Effector memory CD8-positive, alpha-beta T cell (primary cell): Measurements from ENCODE around the gene JAKMIP3.

ENCODE experiments used
- ATAC-seq: fragments of 150-1000 bp; cut with Tn5 transposase; replicated peaks from 2 replicates; pipeline ENCODE4 v1.10.0; 2021; ENCODE audit warnings: mild to moderate bottlenecking, moderate library complexity
- DNase-seq, 3 experiments: peaks; one replicate each; pipeline ENCODE4 v3.0.0; 2021
- H3K27ac Mint-ChIP-seq, 2 donors: one replicate each; pipeline ENCODE4 v1.8.0; 2022; ENCODE audit warnings: mild to moderate bottlenecking in 2 of 2, mixed read lengths in 2 of 2, moderate library complexity in 2 of 2
- H3K27me3 Mint-ChIP-seq, 2 donors: one replicate each; pipeline ENCODE4 v1.8.0; 2022; ENCODE audit warnings: mixed read lengths in 2 of 2
- H3K36me3 Mint-ChIP-seq: one replicate; pipeline ENCODE4 v1.8.0; 2022; ENCODE audit warnings: mild to moderate bottlenecking, moderate library complexity, mixed read lengths; ENCODE audit not compliant: insufficient read depth
- H3K4me1 Mint-ChIP-seq, 2 donors: one replicate each; pipeline ENCODE4 v1.8.0; 2022; ENCODE audit warnings: low read depth in 2 of 2, mixed read lengths in 2 of 2
- H3K4me3 Mint-ChIP-seq, 2 donors: one replicate each; pipeline ENCODE4 v1.8.0; 2022; ENCODE audit warnings: mild to moderate bottlenecking in 2 of 2, mixed read lengths in 2 of 2, moderate library complexity in 2 of 2
- H3K9me3 Mint-ChIP-seq, 2 donors: one replicate each; pipeline ENCODE4 v1.8.0; 2022; ENCODE audit warnings: mixed read lengths in 2 of 2
- total RNA-seq, 9 experiments: gene quantifications; one replicate each; lab custom pipeline; 2026; lab: John Stamatoyannopoulos, UW

The JAKMIP3 gene
- total RNA-seq, result 0.17 to 4.3 (median 1.8) reads per million in 9 experiments

DNA sequence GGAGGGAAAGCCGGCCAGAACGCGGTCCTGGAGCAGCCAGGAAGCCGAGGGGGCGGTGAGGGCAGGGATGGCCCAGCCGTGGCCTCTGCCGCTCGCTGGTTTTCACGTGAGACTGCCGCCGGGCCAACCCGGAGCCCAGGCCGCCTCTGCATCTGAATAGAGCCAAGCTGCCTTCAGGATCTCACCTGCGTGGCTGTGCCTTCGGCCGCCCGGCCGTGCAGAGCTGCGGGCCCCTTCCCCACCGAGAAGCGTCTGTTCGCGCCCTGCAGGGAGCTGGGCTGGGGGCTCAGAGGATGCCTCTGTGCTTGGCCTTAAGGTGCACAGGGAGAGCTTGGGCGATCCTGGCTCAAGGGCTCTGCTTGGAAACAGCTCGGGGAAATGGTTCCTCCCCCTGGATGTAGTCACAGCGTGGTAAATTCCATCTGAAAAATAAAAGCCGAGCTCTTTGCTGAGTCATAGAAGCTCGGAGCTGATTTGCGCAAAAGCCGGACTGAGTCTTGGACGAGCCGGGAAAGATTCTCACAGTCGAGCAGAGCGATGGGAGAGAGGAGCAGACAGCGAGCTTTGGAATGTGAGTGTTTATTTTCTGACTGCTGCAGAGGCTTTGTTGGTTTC is at the start of gene JAKMIP3:
TSS of gene JAKMIP3 (plus strand) at position 456 of the 615 bp plus-strand sequence. CDS start 38,863 bp downstream, outside the sequence.
- DNase-seq, result no peak
- peak within 1 kb of the TSS; percentile 63 to 77 for H3K4me3 Mint-ChIP-seq
- no peak within 1 kb of the TSS for H3K27ac Mint-ChIP-seq
- H3K36me3 Mint-ChIP-seq, result peaks cover 3% of the 10 kb centered on the region
- peaks cover 28 to 62% of the 10 kb centered on the region in 2 donors for H3K27me3 Mint-ChIP-seq
- H3K9me3 Mint-ChIP-seq, result no peaks in the 10 kb centered on the region
- H3K4me1 Mint-ChIP-seq, result peaks cover 0 to 9% of the 10 kb centered on the region in 2 donors
- no peak for ATAC-seq

DNA sequence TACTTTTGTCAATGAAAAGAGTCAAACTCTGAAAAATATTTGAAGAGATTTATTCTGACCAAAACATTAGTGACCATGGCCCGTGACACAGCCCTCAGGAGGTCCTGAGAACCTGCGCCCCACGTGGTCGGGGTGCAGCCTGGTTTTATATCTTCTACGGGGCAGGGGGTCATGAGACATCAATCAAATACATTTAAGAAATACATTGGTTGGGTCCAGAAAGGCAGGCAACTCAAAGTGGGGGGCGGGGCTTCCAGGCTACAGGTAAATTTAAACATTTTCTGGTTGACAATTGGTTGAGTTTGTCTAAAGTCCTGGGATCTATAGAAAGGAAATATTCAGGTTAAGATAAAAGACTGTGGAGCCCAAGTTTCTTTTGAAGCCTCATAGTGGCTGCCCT is 49.2 kb upstream of the JAKMIP3 start:
- H3K36me3 Mint-ChIP-seq, result no peaks in the 10 kb centered on the region
- H3K27me3 Mint-ChIP-seq, result peaks cover 0 to 9% of the 10 kb centered on the region in 2 donors
- no peaks in the 10 kb centered on the region for H3K9me3 Mint-ChIP-seq
- no peak for ATAC-seq
- no peak overlapping the region for H3K4me3 Mint-ChIP-seq
- no peak for DNase-seq
- H3K27ac Mint-ChIP-seq, result no peak overlapping the region
- H3K4me1 Mint-ChIP-seq, result peaks cover 0 to 1% of the 10 kb centered on the region in 2 donors

DNA sequence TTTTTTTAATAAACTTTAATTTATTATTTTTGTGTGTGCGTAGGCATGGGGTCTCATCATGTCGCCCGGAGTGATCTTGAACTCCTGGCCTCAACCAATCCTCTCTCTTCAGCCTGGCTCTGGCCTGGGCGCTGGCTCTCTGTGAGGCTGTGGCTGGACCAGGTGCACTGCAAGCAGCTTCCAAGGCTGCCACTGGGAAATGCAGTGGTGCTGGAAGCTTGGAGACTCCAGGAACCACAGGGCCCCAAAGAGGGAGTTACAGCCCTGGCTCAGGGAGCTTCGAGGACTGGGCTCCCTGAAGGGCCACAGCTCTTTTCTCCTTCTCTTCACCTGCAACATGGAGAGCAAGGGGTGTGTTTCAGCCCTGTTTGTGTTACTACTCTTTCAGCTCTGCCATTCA is 47.3 kb upstream of the JAKMIP3 start:
- Mint-ChIP-seq H3K4me3 (no peak overlapping the region), H3K36me3 (no peaks in the 10 kb centered on the region), H3K9me3 (no peaks in the 10 kb centered on the region), H3K27me3 (peaks cover 5 to 17% of the 10 kb centered on the region in 2 donors), H3K4me1 (peaks cover 6 to 7% of the 10 kb centered on the region in 2 donors), H3K27ac (no peak overlapping the region)
- DNase-seq (no peak), ATAC-seq (no peak)

DNA sequence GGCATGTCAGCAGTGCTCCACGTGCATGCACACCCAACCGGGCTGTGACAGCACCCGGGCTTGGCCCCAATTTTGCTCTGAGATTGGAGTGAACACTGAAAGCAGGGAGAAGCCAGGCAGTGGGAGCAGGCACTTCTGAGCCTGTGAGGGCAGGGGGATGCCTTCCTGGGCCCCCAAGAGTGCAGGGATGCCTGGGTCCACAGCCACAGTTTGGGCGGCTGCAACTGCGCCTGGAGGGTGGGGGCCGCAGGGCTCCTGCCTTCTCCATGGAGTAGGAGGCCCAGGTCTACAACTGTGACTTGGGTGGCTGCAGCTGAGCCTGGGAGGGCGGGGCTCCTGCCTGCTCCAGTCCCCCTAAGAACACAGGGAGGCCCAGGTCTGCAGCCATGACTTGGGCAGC is 46.4 kb upstream of the JAKMIP3 start:
- H3K27ac Mint-ChIP-seq, result no peak overlapping the region
- peaks cover 10 to 26% of the 10 kb centered on the region in 2 donors for H3K27me3 Mint-ChIP-seq
- DNase-seq (no peak), ATAC-seq (no peak)
- no peak overlapping the region for H3K4me3 Mint-ChIP-seq
- no peaks in the 10 kb centered on the region for H3K9me3 Mint-ChIP-seq
- H3K36me3 Mint-ChIP-seq, result no peaks in the 10 kb centered on the region
- H3K4me1 Mint-ChIP-seq, result peaks cover 6 to 7% of the 10 kb centered on the region in 2 donors

DNA sequence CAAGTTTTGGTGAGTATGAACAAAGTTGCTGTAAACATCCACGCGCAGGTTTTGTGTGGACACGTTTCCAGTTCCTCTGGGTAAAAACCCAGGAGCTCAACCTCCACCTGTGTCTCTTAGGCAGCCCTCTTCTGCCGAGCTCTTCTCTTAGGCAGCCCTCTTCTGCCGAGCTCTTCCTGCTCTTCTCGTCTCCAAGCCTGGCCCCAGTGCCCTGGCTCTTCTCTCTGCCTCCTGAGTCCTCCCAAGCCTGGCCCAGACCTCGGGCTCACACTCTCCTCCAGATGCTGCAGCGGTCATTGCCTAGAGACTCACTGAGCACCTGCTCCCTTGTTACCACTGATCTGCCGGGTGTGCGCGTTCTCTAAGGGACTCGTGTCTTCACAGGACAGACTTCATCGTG is 45.3 kb upstream of the JAKMIP3 start:
- peaks cover 6 to 7% of the 10 kb centered on the region in 2 donors for H3K4me1 Mint-ChIP-seq
- peaks cover 17 to 36% of the 10 kb centered on the region in 2 donors for H3K27me3 Mint-ChIP-seq
- no peak overlapping the region for H3K4me3 Mint-ChIP-seq

DNA sequence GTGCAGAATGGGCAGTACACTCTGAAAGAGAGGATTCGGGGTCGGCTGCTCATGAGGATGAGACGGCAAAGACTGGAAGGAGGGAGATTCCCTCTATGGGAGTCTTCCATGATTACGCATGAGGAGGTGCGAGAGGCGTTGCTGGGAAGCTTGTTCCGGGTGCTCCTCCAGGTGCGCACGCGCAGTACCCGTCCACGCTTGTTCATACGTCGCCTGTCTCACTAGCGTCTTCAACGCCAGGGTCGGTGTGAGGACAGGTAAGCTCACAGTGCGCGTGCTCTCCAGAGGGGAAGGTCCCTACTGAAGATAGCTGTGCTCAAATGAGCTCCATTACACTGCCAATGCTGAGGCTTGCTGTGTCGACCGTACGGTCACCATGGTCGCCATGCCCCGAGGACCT is 44.7 kb upstream of the JAKMIP3 start:
- no peak overlapping the region for H3K4me3 Mint-ChIP-seq
- no peaks in the 10 kb centered on the region for H3K36me3 Mint-ChIP-seq
- no peaks in the 10 kb centered on the region for H3K9me3 Mint-ChIP-seq
- no peak overlapping the region for H3K27ac Mint-ChIP-seq
- H3K4me1 Mint-ChIP-seq, result peaks cover 6 to 7% of the 10 kb centered on the region in 2 donors
- DNase-seq (no peak), ATAC-seq (no peak)
- peaks cover 20 to 42% of the 10 kb centered on the region in 2 donors for H3K27me3 Mint-ChIP-seq

More for the DNA sequence above, 45.3 kb upstream of the JAKMIP3 start:
- no peak for DNase-seq
- no peak overlapping the region for H3K27ac Mint-ChIP-seq
- no peaks in the 10 kb centered on the region for H3K9me3 Mint-ChIP-seq
- no peaks in the 10 kb centered on the region for H3K36me3 Mint-ChIP-seq
- no peak for ATAC-seq

DNA sequence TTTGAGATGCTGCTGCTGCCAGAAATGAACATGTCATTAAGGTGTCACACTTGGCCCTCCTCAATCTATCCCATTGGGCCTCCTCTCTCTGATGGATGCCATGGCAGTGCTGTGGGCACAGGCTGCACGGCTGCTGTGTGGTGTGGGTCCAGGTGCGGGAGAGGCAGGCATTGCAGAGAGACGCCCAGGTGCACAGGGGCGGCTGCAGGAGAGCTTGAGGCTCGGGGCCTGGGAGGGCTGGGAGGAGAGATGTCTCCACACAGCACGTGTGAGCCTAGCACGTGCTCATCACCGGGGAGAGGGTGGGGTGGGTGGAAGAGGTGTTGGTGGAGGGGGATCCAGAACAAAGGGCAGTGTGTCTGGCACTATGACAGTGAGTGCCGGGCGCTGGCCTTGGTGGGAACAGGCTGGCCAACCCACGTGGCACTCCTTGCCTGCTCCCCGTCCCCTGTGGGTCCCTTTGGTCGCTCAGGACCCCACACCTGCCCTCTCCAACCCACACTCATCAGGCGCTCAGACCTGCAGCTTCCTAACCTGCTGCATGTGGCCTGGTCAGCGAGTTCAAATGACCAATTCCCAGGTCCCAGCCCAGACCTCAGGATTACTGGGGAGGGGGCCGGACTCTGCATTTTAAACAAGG is 44.1 kb upstream of the JAKMIP3 start:
- DNase-seq (no peak), ATAC-seq (no peak)
- no peaks in the 10 kb centered on the region for H3K9me3 Mint-ChIP-seq
- H3K36me3 Mint-ChIP-seq, result no peaks in the 10 kb centered on the region
- no peak overlapping the region for H3K4me3 Mint-ChIP-seq
- H3K27me3 Mint-ChIP-seq, result peaks cover 24 to 48% of the 10 kb centered on the region in 2 donors
- H3K27ac Mint-ChIP-seq, result no peak overlapping the region
- H3K4me1 Mint-ChIP-seq, result peaks cover 6 to 7% of the 10 kb centered on the region in 2 donors

DNA sequence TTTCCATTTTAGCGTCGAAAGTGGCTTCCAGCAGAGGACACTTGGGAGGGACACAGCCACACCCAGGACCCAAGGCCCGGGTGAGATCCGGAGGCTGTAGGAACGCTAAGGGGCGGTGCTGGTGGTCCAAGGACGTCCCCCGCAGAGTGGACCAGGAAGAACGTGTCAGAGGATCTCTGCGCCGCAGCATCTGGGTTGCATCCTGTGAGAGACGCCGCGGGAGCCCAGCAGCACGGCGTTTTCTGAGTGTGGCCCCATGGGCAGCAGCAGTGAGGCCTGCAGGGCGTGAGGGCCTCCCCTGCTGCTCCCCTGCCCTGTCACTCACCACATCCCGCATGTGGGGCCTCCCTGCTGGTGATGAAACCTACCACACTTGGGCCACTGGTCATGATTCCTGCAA is 43.5 kb upstream of the JAKMIP3 start:
- Mint-ChIP-seq H3K27me3 (peaks cover 30 to 54% of the 10 kb centered on the region in 2 donors), H3K4me1 (peaks cover 6 to 7% of the 10 kb centered on the region in 2 donors), H3K4me3 (no peak overlapping the region), H3K27ac (no peak overlapping the region), H3K9me3 (no peaks in the 10 kb centered on the region), H3K36me3 (no peaks in the 10 kb centered on the region)
- ATAC-seq (no peak), DNase-seq (no peak)

DNA sequence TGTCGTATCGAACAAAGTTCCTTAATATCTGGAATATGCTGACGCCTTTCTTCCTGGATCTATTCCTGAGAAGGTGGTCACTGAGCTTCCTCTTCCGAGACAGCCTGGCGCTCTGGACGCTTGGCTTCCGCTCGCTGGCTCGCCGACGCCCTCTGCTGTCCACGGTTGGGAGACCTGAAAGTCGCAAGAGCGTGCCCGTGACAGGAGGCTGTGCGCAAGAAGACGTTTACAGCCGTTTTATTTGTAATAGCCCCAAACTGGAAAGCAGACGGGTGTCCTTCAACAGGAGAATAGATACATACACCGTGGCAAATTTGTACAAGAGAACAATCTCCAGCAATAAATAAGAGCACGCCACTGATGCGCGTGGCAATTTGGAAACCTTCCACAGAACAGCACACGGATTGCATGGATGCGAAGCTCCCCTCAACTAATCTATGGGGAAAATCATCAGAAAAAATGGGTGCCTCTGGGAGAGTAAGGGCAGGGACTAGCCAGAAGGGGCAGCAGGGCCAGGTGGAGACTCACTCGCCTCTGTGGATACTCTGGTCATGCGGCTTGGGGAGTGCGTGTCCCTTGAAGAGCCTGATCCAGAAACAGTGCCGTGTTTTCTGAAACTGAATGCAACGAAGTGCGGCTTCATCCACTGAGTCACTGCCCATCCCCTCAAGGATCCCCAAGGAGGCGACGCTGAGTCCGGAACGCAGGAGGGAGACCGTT is 42.5 kb upstream of the JAKMIP3 start:
- H3K4me3 Mint-ChIP-seq, result no peak overlapping the region

DNA sequence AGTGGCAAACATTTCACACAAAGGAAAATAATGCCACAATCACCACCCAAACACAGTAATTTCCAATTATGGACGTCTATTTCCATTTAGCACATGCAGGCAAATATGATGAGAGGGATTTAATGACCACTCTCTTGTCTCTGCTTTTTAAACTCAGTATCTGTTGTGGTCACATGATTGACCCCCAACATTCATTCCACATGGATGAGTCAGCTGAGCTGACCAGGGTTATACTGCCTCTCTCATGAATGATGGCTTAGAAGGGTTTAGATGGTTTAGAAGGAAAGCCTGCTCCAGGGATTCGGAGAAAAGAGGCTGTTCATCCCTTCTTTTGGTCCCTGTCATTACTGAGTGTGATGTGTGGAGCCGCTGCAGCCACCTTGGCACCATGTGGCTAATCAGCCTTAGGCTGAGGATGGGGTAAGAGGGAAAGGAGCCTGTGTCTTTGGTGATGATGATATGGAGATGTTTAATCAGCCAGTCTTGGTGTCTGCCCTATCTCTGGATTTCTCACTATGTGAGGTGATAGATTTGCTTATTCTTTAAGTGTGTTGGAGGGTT is 38.2 kb upstream of the JAKMIP3 start:
- Mint-ChIP-seq H3K4me1 (peaks cover 5 to 6% of the 10 kb centered on the region in 2 donors), H3K27ac (no peak overlapping the region), H3K9me3 (no peaks in the 10 kb centered on the region), H3K27me3 (peaks cover 57 to 94% of the 10 kb centered on the region in 2 donors), H3K4me3 (no peak overlapping the region), H3K36me3 (no peaks in the 10 kb centered on the region)
- ATAC-seq (no peak), DNase-seq (no peak)

More for the DNA sequence above, 42.5 kb upstream of the JAKMIP3 start:
- no peaks in the 10 kb centered on the region for H3K36me3 Mint-ChIP-seq
- ATAC-seq (peak; percentile 81), DNase-seq (peak; percentile 69 to 74 (median 69))
- H3K27ac Mint-ChIP-seq, result no peak overlapping the region
- H3K4me1 Mint-ChIP-seq, result peaks cover 6 to 7% of the 10 kb centered on the region in 2 donors
- peaks cover 40 to 64% of the 10 kb centered on the region in 2 donors for H3K27me3 Mint-ChIP-seq
- no peaks in the 10 kb centered on the region for H3K9me3 Mint-ChIP-seq

DNA sequence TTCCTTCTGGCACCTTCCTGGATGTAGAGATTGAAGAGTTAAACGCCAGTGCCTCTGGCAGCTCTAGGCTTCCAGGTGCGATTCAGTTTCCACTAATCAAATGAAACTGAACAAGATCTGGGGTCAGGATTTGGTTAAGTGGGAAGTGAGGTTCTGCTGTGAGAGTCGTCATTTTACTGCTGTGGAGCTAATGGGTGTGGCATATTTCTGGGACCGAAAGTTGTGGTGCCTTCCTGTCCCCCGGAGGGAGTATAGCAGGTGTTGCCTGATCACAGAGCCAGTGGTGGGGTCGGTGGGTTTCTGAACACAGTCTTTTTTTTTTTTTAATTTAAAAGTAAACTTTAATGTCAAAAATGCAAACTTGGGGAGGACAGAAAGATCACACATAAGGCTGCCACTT is 37.0 kb upstream of the JAKMIP3 start:
- Mint-ChIP-seq H3K36me3 (no peaks in the 10 kb centered on the region), H3K4me3 (no peak overlapping the region), H3K27ac (no peak overlapping the region), H3K27me3 (peaks cover 59 to 94% of the 10 kb centered on the region in 2 donors), H3K9me3 (no peaks in the 10 kb centered on the region), H3K4me1 (no peaks in the 10 kb centered on the region)
- ATAC-seq (no peak), DNase-seq (no peak)

DNA sequence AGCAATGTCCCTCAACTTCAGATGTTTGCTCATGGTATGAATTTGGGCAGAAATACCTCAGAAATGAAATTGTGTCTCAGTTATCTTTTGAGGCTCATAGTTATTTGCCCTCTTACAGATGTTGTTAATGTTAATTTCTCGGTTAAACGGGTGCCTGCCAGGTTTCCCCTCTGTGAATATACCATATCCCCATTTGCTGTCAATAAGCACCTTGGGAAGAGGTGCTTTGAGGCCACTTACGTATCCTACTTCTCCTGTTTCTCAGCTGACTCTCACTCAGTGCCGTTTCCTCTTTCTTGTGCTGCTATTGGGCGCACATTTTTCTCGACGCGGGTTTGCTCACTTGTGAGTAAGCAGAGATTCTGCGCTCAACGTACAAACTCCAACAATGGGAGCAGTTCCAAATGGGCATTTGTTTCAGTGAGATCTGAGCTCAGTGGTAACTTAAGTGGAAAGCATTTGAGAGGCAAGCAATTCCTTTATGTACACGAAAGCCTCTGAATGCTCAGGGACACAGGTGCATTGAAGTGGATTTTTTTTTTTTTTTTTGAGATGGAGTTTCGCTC is 34.8 kb upstream of the JAKMIP3 start:
- Mint-ChIP-seq H3K36me3 (no peaks in the 10 kb centered on the region), H3K9me3 (no peaks in the 10 kb centered on the region), H3K27me3 (peaks cover 63 to 95% of the 10 kb centered on the region in 2 donors), H3K27ac (no peak overlapping the region), H3K4me3 (no peak overlapping the region), H3K4me1 (no peaks in the 10 kb centered on the region)
- ATAC-seq, result no peak
- no peak for DNase-seq

DNA sequence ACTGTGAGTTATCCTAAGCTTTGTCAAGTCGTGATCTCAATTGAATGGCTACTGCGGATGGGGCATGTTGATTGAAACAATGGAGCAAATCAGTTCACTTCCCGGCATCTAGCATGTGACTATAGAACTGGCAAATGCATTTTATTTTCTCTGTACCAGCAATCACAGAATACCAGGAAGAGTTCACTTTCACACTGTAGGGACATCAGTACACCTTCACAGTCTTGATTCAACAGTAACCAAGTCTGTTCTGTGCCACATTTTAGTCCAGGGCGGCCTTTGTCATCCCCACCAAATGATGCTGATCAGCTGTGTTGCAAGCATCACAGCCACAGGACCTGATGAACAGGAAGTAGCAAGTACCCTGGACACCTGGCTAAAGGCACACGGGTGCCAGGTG is 32.1 kb upstream of the JAKMIP3 start:
- Mint-ChIP-seq H3K27me3 (peaks cover 53 to 90% of the 10 kb centered on the region in 2 donors), H3K4me3 (no peak overlapping the region), H3K36me3 (no peaks in the 10 kb centered on the region), H3K4me1 (peaks cover 5 to 7% of the 10 kb centered on the region in 2 donors), H3K27ac (no peak overlapping the region), H3K9me3 (no peaks in the 10 kb centered on the region)
- DNase-seq, result no peak
- no peak for ATAC-seq
